Spleen (tissue), 11 donors: ENCODE data around the gene C2CD2L. TPM values are rescaled to one million over a fixed set of nuclear protein-coding genes. Genes with fewer than 3 reads are reported as not detected.

Experiments
- DNase-seq: peaks from one replicate; pipeline ENCODE4 v3.0.0-alpha.2; 2020
- H3K27ac ChIP-seq, 8 donors: fragments of 200-600 bp; sonication (generic) in 7 of 8; 1 replicate in 4 of 8; 2 replicates in 4 of 8; pipeline versions ENCODE4 v1.5.0 to v1.8.0; 2016 to 2021; ENCODE audit warnings: inconsistent platforms in 4 of 8, mild to moderate bottlenecking in 4 of 8, moderate library complexity in 1 of 8
- H3K27me3 ChIP-seq, 7 donors: fragments of 200-600 bp; sonication (generic) in 6 of 7; replicated peaks in 1 of 7; 1 replicate in 4 of 7; 2 replicates in 3 of 7; pipeline versions ENCODE4 v1.5.0 to v1.8.0; 2016 to 2021; ENCODE audit warnings: inconsistent platforms in 3 of 7, mild to moderate bottlenecking in 1 of 7
- H3K36me3 ChIP-seq, 6 donors: fragments of 200-600 bp; sonication (generic) in 5 of 6; 1 replicate in 4 of 6; 2 replicates in 2 of 6; pipeline versions ENCODE4 v1.5.0 to v1.8.0; 2016 to 2021; ENCODE audit warnings: inconsistent platforms in 2 of 6
- H3K4me1 ChIP-seq, 6 donors: fragments of 200-600 bp; sonication (generic) in 5 of 6; 1 replicate in 3 of 6; 2 replicates in 3 of 6; pipeline versions ENCODE4 v1.5.0 to v1.8.0; 2016 to 2021; ENCODE audit warnings: inconsistent platforms in 3 of 6
- H3K4me3 ChIP-seq, 8 donors: fragments of 200-600 bp; sonication (generic) in 7 of 8; 1 replicate in 4 of 8; 2 replicates in 4 of 8; pipeline versions ENCODE4 v1.5.0 to v1.8.0; 2016 to 2021; ENCODE audit warnings: inconsistent platforms in 4 of 8, mild to moderate bottlenecking in 4 of 8, moderate library complexity in 2 of 8
- H3K9me3 ChIP-seq, 8 donors: fragments of 200-600 bp; sonication (generic) in 7 of 8; 1 replicate in 4 of 8; 2 replicates in 4 of 8; pipeline versions ENCODE4 v1.5.0 to v1.8.0; 2016 to 2021; ENCODE audit warnings: inconsistent platforms in 4 of 8
- CTCF ChIP-seq, 11 experiments: fragments of 200-600 bp in 7 of 11; fragments of 450-650 bp in 4 of 11; sonication (generic) in 4 of 11; IDR thresholded peaks in 8 of 11; conservative IDR thresholded peaks in 3 of 11; 1 replicate in 7 of 11; 2 replicates in 4 of 11; pipeline versions ENCODE4 v1.4.0 to v1.8.0; 2016 to 2021; ENCODE audit warnings: antibody characterized with exemption in 11 of 11, inconsistent platforms in 4 of 11, mild to moderate bottlenecking in 1 of 11
- POLR2A ChIP-seq, 3 donors: fragments of 450-650 bp; IDR thresholded peaks; one replicate each; pipeline ENCODE4 v1.5.1; 2017; ENCODE audit warnings: antibody characterized with exemption in 3 of 3, mild to moderate bottlenecking in 1 of 3
- POLR2AphosphoS5 ChIP-seq, 3 donors: sonication (generic); formaldehyde crosslinking; IDR thresholded peaks; one replicate each; pipeline ENCODE4 v1.5.1; 2017; ENCODE audit warnings: antibody characterized with exemption in 3 of 3
- WGBS, 5 donors: extraction: QIAGEN DNeasy Blood & Tissue Kit in 3 of 5; methylation state at CpG; one replicate each; pipeline versions ENCODE4 v1.1.5 to v1.1.7; 2013 to 2018; 5-methylcytosine and 5-hydroxymethylcytosine counted together
- intact Hi-C: fragments of 100-400 bp; cut with DNase I; formaldehyde crosslinking; loops from one replicate; pipeline ENCODE4 v1.15.0; 2023; ENCODE audit warnings: low total_unique reads
- polyA plus RNA-seq, 3 donors: library from polyadenylated mRNA; stranded (reverse); fragments of 200-250 nt; gene quantifications; one replicate each; pipeline ENCODE4 v1.2.1, GENCODE V29; 2013
- total RNA-seq, 7 donors: library from RNA; depleted of rRNA in 3 of 7; stranded (reverse); fragments of >200 nt in 3 of 7; fragmentation: NEBNext Ultra II Directional in 4 of 7; extraction: Animal tissue kit (Norgen Biotek cat#: 25700) in 4 of 7; gene quantifications; one replicate each; pipeline versions ENCODE4 v1.1.0 to v1.2.1, GENCODE V29; 2016 to 2021
- donor health status: healthy with polysubstance abuse.
- donor health status: DM: no; HTN: no; CAD: no; lungs with moderate emphysema.
- donor health status: DM: no; HTN: no; CAD: no.
- donor health status: Bipolar disorder and iron deficiency.
- donor health status: healthy.
- donor health status: DM: no; HTN: no; CAD: no.
- donor health status: DM: yes; HTN: yes; CAD: no.

Gene C2CD2L
- total and polyA plus RNA-seq, 10 donors, result 5.8 to 19.6 (median 15.7) TPM

- Histone ChIP-seq H3K36me3 (peaks cover 0 to 47% (median 19%) of the 10 kb centered on the region in 6 donors), H3K27ac (peak overlapping the region; percentile 84 to 97 (median 94)), H3K9me3 (no peaks in the 10 kb centered on the region), H3K27me3 (no peaks in the 10 kb centered on the region), H3K4me3 (peak overlapping the region; percentile 76 to 93 (median 83)), H3K4me1 (peaks cover 14 to 74% (median 40%) of the 10 kb centered on the region in 6 donors)
- intact Hi-C loops, result loop anchor here (10.0 kb wide), 1 partner anchor 101 kb away; no protein-coding TSS in a partner anchor
- peak; percentile 92 for DNase-seq
- 0 to 1% (median 1%) methylated on average over 25 to 81 of the region's 81 CpGs for WGBS, 5 donors
- no peak for TF ChIP-seq POLR2A (IDR thresholded peaks at IDR 0.05)
- peak in 1 of 3 donors; percentile 0 for TF ChIP-seq POLR2AphosphoS5 (IDR thresholded peaks at IDR 0.05)
- no peak for TF ChIP-seq CTCF (IDR thresholded peaks at IDR 0.05 in 8 of 11, conservative IDR thresholded peaks at IDR 0.05 in 3 of 11)
Measured at GRCh38 chr11:119093942-119094815, 13.0 kb upstream of the C2CD2L start.

- intact Hi-C loops, result loop anchor here (10.0 kb wide), 1 partner anchor 100 kb away; no protein-coding TSS in a partner anchor
- Histone ChIP-seq H3K4me3 (peak overlapping the region; percentile 76 to 93 (median 83)), H3K27ac (peak overlapping the region; percentile 84 to 97 (median 94)), H3K9me3 (no peaks in the 10 kb centered on the region), H3K4me1 (peaks cover 14 to 78% (median 40%) of the 10 kb centered on the region in 6 donors), H3K36me3 (peaks cover 0 to 50% (median 19%) of the 10 kb centered on the region in 6 donors), H3K27me3 (no peaks in the 10 kb centered on the region)
- DNase-seq, result peak; percentile 96
- TF ChIP-seq POLR2A (IDR thresholded peaks at IDR 0.05) (no peak), CTCF (IDR thresholded peaks at IDR 0.05 in 8 of 11, conservative IDR thresholded peaks at IDR 0.05 in 3 of 11) (peak in 9 of 11 experiments; percentile 54 to 90 (median 81))
- WGBS, 5 donors, result 0 to 1% (median 0%) methylated on average over 9 to 19 of the region's 19 CpGs; no CpG with 5 or more reads in 1 of the 5 donors
Measured at GRCh38 chr11:119094816-119095065, 12.4 kb upstream of the C2CD2L start.

GRCh38 chr11:119095066-119095880 is 11.9 kb upstream of the C2CD2L start:
- H3K27ac ChIP-seq, result peak overlapping the region; percentile 84 to 97 (median 94)
- WGBS, 5 donors, result 0 to 1% (median 0%) methylated on average over 52 to 79 of the region's 79 CpGs
- H3K4me1 ChIP-seq, result peaks cover 15 to 78% (median 44%) of the 10 kb centered on the region in 6 donors

More at GRCh38 chr11:119095066-119095880, 11.9 kb upstream of the C2CD2L start:
- no peaks in the 10 kb centered on the region for H3K9me3 ChIP-seq
- H3K4me3 ChIP-seq, result peak overlapping the region; percentile 76 to 93 (median 83)
- H3K27me3 ChIP-seq, result no peaks in the 10 kb centered on the region
- peaks cover 0 to 50% (median 19%) of the 10 kb centered on the region in 6 donors for H3K36me3 ChIP-seq
- DNase-seq, result peak; percentile 98
- intact Hi-C loops, result loop anchor here (10.0 kb wide), 1 partner anchor 100 kb away; no protein-coding TSS in a partner anchor
- TF ChIP-seq POLR2A (IDR thresholded peaks at IDR 0.05) (peak; percentile 97 to 98 (median 97)), POLR2AphosphoS5 (IDR thresholded peaks at IDR 0.05) (peak; percentile 100), CTCF (IDR thresholded peaks at IDR 0.05 in 8 of 11, conservative IDR thresholded peaks at IDR 0.05 in 3 of 11) (peak in 7 of 11 experiments; percentile 2 to 74 (median 32))
